Neural cell (in vitro differentiated cells): ENCODE data around the gene SEC16B. TPM values are rescaled to one million over a fixed set of nuclear protein-coding genes. Genes with fewer than 3 reads are reported as not detected.

Experiments
- H2AFZ ChIP-seq: fragments of 200-600, 300-800 bp; sonication (generic), shearing (Covaris generic); 2 replicates; pipeline ENCODE4 v1.6.0; 2014; ENCODE audit warnings: low read depth, mild to moderate bottlenecking, antibody characterized with exemption, low read length, moderate library complexity
- H3F3A ChIP-seq: fragments of 200-600 bp; shearing (Covaris generic); 2 replicates; pipeline ENCODE4 v1.6.1; 2016; ENCODE audit warnings: mild to moderate bottlenecking, moderate library complexity, mixed read lengths, antibody characterized with exemption, low read length; ENCODE audit not compliant: insufficient read depth, poor library complexity, severe bottlenecking
- H3K27ac ChIP-seq: fragments of 200-600, 300-800 bp; sonication (generic), shearing (Covaris generic); 2 replicates; pipeline ENCODE4 v1.5.1; 2014; ENCODE audit warnings: mild to moderate bottlenecking, low read length, moderate library complexity
- H3K27me3 ChIP-seq: fragments of 300-800, 200-600 bp; sonication (generic), shearing (Covaris generic); 2 replicates; pipeline ENCODE4 v1.6.0; 2014; ENCODE audit warnings: mild to moderate bottlenecking, low read depth, low read length, moderate library complexity; ENCODE audit not compliant: insufficient read depth
- H3K36me3 ChIP-seq: fragments of 300-800, 200-600 bp; sonication (generic), shearing (Covaris generic); 2 replicates; pipeline ENCODE4 v1.5.1; 2014; ENCODE audit warnings: mild to moderate bottlenecking, antibody characterized with exemption, low read length, moderate library complexity; ENCODE audit not compliant: insufficient read depth
- H3K4me2 ChIP-seq: fragments of 300-800, 200-600 bp; sonication (generic), shearing (Covaris generic); 2 replicates; pipeline ENCODE4 v1.6.0; 2014; ENCODE audit warnings: mild to moderate bottlenecking, low read length
- H3K4me3 ChIP-seq: fragments of 300-800, 200-600 bp; sonication (generic), shearing (Covaris generic); 2 replicates; pipeline ENCODE4 v1.5.1; 2014; ENCODE audit warnings: mild to moderate bottlenecking, low read length, moderate library complexity
- H3K79me2 ChIP-seq: fragments of 200-600 bp; shearing (Covaris generic); replicated peaks from 2 replicates; pipeline ENCODE4 v1.6.0; 2014; ENCODE audit warnings: mild to moderate bottlenecking, low read length, moderate library complexity; ENCODE audit not compliant: insufficient read depth
- H3K9ac ChIP-seq: fragments of 300-800, 200-600 bp; sonication (generic), shearing (Covaris generic); 2 replicates; pipeline ENCODE4 v1.6.1; 2016; ENCODE audit warnings: mild to moderate bottlenecking, low read length, mixed read lengths
- H3K9me2 ChIP-seq: fragments of 200-600 bp; shearing (Covaris generic); 2 replicates; pipeline ENCODE4 v1.6.1; 2016; ENCODE audit warnings: mild to moderate bottlenecking, low read length, mixed read lengths; ENCODE audit not compliant: insufficient read depth
- H3K9me3 ChIP-seq: fragments of 200-600, 300-800 bp; sonication (generic), shearing (Covaris generic); 2 replicates; pipeline ENCODE4 v1.6.1; 2016; ENCODE audit warnings: mild to moderate bottlenecking, mixed run types, low read length, moderate library complexity, mixed read lengths
- H4K20me1 ChIP-seq: fragments of 200-600 bp; shearing (Covaris generic); 2 replicates; pipeline ENCODE4 v1.6.1; 2016; ENCODE audit warnings: mild to moderate bottlenecking, mixed run types; ENCODE audit not compliant: insufficient read depth
- EP300 ChIP-seq: fragments of 450-650 bp; conservative IDR thresholded peaks from 2 replicates; pipeline ENCODE4 v1.6.1; 2014; ENCODE audit warnings: antibody characterized with exemption, mild to moderate bottlenecking, moderate library complexity; ENCODE audit not compliant: poor library complexity, severe bottlenecking
- EZH2 ChIP-seq: fragments of 200-600, 300-800 bp; shearing (Covaris generic), sonication (generic); IDR thresholded peaks from 2 replicates; pipeline ENCODE4 v1.6.1; 2014; ENCODE audit warnings: antibody characterized with exemption, low read length, borderline replicate concordance, mild to moderate bottlenecking; ENCODE audit not compliant: insufficient read depth, poor library complexity, severe bottlenecking
- MXI1 ChIP-seq: fragments of 450-650 bp; conservative IDR thresholded peaks from 2 replicates; pipeline ENCODE4 v1.6.1; 2014; ENCODE audit warnings: antibody characterized with exemption, mild to moderate bottlenecking; ENCODE audit not compliant: poor library complexity, severe bottlenecking
- POLR2AphosphoS5 ChIP-seq: IDR thresholded peaks from 2 replicates; pipeline ENCODE4 v1.6.1; 2012
- RAD21 ChIP-seq: fragments of 450-650 bp; conservative IDR thresholded peaks from 2 replicates; pipeline ENCODE4 v1.6.1; 2014; ENCODE audit warnings: antibody characterized with exemption, mild to moderate bottlenecking, moderate library complexity
- SMC3 ChIP-seq: fragments of 450-650 bp; conservative IDR thresholded peaks from 2 replicates; pipeline ENCODE4 v1.6.1; 2014; ENCODE audit warnings: antibody characterized with exemption, mild to moderate bottlenecking, moderate library complexity; ENCODE audit not compliant: poor library complexity
- TAF1 ChIP-seq: IDR thresholded peaks from 2 replicates; pipeline ENCODE4 v1.6.1; 2012; ENCODE audit warnings: low read depth
- polyA plus RNA-seq: library from polyadenylated mRNA; depleted of rRNA; stranded (reverse); fragments of >200 nt; gene quantifications from 2 replicates; pipeline ENCODE4 v1.2.3, GENCODE V29; 2014
- TF ChIP-seq, protein P1 (sequence below): fragments of 450-650 bp; IDR thresholded peaks from 2 replicates; pipeline ENCODE4 v1.5.1; 2014; ENCODE audit warnings: antibody characterized with exemption, mild to moderate bottlenecking, moderate library complexity; ENCODE audit not compliant: poor library complexity, severe bottlenecking
- TF ChIP-seq, protein P2 (sequence below): IDR thresholded peaks from 2 replicates; pipeline ENCODE4 v1.6.1; 2012; ENCODE audit warnings: borderline replicate concordance

Gene SEC16B
- polyA plus RNA-seq, 1 donor from 2014 or later, result 0.78 TPM

DNA sequence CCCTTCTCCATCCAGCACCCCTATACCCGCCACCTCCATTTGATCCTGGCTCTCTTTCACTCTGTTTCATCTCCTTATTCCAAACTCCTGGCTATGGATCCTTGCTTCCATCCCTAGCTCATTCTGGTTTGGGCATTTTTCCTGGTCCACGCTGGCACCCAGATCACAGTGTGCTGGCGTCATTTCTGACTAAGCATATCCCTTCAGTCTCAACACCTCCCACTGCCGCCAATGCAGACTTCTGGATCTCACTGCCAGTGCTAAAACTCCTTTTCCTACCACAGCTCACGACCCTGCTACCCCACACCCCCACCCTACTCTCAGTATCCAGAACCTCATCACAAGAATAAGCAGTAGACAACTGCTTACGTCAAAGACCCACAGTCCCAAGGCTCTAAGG, 16.3 kb downstream of the SEC16B start:
- Histone ChIP-seq H3K27ac (no peak overlapping the region), H3K9ac (no peak overlapping the region), H3K4me3 (no peak overlapping the region)

DNA sequence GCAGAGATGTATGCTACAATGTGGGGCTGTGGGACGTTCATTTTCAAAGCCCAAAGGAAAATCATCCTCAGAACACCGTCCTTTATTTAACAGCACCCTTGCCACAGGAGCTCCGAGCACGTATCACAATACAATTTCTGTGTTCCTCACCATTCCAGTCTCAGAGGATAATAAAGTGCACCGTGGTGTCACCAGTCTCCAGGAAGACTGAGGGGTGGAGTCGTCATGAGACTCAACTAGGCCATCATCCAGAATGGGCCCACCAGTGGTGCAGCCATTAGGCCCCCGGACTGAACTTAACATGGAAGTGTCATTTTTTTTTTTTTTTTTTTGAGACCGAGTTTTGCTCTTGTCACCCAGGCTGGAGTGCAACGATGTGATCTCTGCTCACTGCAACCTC, 17.2 kb downstream of the SEC16B start:
- no peaks in the 10 kb centered on the region for H3F3A ChIP-seq
- TF ChIP-seq TAF1, result no peak
- no peak for TF ChIP-seq SMC3
- TF ChIP-seq, protein P1, sequence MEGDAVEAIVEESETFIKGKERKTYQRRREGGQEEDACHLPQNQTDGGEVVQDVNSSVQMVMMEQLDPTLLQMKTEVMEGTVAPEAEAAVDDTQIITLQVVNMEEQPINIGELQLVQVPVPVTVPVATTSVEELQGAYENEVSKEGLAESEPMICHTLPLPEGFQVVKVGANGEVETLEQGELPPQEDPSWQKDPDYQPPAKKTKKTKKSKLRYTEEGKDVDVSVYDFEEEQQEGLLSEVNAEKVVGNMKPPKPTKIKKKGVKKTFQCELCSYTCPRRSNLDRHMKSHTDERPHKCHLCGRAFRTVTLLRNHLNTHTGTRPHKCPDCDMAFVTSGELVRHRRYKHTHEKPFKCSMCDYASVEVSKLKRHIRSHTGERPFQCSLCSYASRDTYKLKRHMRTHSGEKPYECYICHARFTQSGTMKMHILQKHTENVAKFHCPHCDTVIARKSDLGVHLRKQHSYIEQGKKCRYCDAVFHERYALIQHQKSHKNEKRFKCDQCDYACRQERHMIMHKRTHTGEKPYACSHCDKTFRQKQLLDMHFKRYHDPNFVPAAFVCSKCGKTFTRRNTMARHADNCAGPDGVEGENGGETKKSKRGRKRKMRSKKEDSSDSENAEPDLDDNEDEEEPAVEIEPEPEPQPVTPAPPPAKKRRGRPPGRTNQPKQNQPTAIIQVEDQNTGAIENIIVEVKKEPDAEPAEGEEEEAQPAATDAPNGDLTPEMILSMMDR, result no peak
- TF ChIP-seq EP300, result no peak
- no peak for TF ChIP-seq MXI1
- no peak for TF ChIP-seq RAD21
- TF ChIP-seq, protein P2, sequence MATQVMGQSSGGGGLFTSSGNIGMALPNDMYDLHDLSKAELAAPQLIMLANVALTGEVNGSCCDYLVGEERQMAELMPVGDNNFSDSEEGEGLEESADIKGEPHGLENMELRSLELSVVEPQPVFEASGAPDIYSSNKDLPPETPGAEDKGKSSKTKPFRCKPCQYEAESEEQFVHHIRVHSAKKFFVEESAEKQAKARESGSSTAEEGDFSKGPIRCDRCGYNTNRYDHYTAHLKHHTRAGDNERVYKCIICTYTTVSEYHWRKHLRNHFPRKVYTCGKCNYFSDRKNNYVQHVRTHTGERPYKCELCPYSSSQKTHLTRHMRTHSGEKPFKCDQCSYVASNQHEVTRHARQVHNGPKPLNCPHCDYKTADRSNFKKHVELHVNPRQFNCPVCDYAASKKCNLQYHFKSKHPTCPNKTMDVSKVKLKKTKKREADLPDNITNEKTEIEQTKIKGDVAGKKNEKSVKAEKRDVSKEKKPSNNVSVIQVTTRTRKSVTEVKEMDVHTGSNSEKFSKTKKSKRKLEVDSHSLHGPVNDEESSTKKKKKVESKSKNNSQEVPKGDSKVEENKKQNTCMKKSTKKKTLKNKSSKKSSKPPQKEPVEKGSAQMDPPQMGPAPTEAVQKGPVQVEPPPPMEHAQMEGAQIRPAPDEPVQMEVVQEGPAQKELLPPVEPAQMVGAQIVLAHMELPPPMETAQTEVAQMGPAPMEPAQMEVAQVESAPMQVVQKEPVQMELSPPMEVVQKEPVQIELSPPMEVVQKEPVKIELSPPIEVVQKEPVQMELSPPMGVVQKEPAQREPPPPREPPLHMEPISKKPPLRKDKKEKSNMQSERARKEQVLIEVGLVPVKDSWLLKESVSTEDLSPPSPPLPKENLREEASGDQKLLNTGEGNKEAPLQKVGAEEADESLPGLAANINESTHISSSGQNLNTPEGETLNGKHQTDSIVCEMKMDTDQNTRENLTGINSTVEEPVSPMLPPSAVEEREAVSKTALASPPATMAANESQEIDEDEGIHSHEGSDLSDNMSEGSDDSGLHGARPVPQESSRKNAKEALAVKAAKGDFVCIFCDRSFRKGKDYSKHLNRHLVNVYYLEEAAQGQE, result no peak
- TF ChIP-seq POLR2AphosphoS5, result no peak
- TF ChIP-seq EZH2, result no peak

More for the DNA sequence above, 16.3 kb downstream of the SEC16B start:
- Histone ChIP-seq H3K9me2 (no peaks in the 10 kb centered on the region), H3F3A (no peaks in the 10 kb centered on the region), H2AFZ (no peak overlapping the region), H3K27me3 (no peaks in the 10 kb centered on the region), H3K79me2 (no peaks in the 10 kb centered on the region), H4K20me1 (no peaks in the 10 kb centered on the region), H3K36me3 (no peaks in the 10 kb centered on the region), H3K4me2 (no peak overlapping the region), H3K9me3 (no peaks in the 10 kb centered on the region)
- TF ChIP-seq MXI1 (no peak), EP300 (no peak), EZH2 (no peak), SMC3 (no peak), RAD21 (no peak), POLR2AphosphoS5 (no peak), TAF1 (no peak)
- TF ChIP-seq, protein P1, result no peak
- TF ChIP-seq, protein P2, result no peak

More for the DNA sequence above, 17.2 kb downstream of the SEC16B start:
- Histone ChIP-seq H3K4me2 (no peak overlapping the region), H3K27me3 (no peaks in the 10 kb centered on the region), H3K9me3 (no peaks in the 10 kb centered on the region), H4K20me1 (no peaks in the 10 kb centered on the region), H3K79me2 (no peaks in the 10 kb centered on the region), H2AFZ (no peak overlapping the region), H3K27ac (no peak overlapping the region), H3K36me3 (no peaks in the 10 kb centered on the region), H3K9me2 (no peaks in the 10 kb centered on the region), H3K9ac (no peak overlapping the region), H3K4me3 (no peak overlapping the region)
